H1 (cell line): Measurements from ENCODE around the gene PLA2G4F. TPM values are rescaled to one million over a fixed set of nuclear protein-coding genes. Genes with fewer than 3 reads are reported as not detected.

Experiments used
- BCL11A ChIP-seq, 2 experiments: IDR thresholded peaks; one replicate each; pipeline ENCODE4 v1.6.1; 2011; ENCODE audit warnings: low read depth in 2 of 2, low read length in 2 of 2, mild to moderate bottlenecking in 2 of 2
- EGR1 ChIP-seq: IDR thresholded peaks from 2 replicates; pipeline ENCODE4 v1.6.1; 2011; ENCODE audit warnings: low read depth, low read length, borderline replicate concordance
- GABPA ChIP-seq: IDR thresholded peaks from 2 replicates; pipeline ENCODE4 v1.6.1; 2011; ENCODE audit warnings: mild to moderate bottlenecking, low read length, moderate library complexity, borderline replicate concordance; ENCODE audit not compliant: insufficient read depth
- MAFK ChIP-seq: IDR thresholded peaks from 2 replicates; pipeline ENCODE4 v1.6.1; 2012; ENCODE audit warnings: low read depth, mild to moderate bottlenecking, improper control_type of control experiment, low read length
- POLR2A ChIP-seq, 2 experiments: IDR thresholded peaks; 1 replicate in 1 of 2; 2 replicates in 1 of 2; pipeline ENCODE4 v1.6.1; 2011; ENCODE audit warnings: low read depth in 2 of 2, low read length in 2 of 2, mild to moderate bottlenecking in 2 of 2; ENCODE audit errors: control extremely low read depth in 1 of 2
- RBBP5 ChIP-seq: IDR thresholded peaks from 2 replicates; pipeline ENCODE4 v1.7.1; 2012; ENCODE audit warnings: low read depth, mild to moderate bottlenecking, inconsistent platforms, low read length, moderate library complexity, borderline replicate concordance
- SP2 ChIP-seq: IDR thresholded peaks from 2 replicates; pipeline ENCODE4 v1.6.1; 2012; ENCODE audit warnings: mild to moderate bottlenecking, low read length, inconsistent platforms
- polyA plus RNA-seq, 7 experiments: library from polyadenylated mRNA; depleted of rRNA in 3 of 7; stranded (reverse) in 5 of 7; unstranded in 2 of 7; fragments of >200 nt in 5 of 7; fragments of 200-250 nt in 2 of 7; gene quantifications; 1 replicate in 5 of 7; 2 replicates in 1 of 7; 4 replicates in 1 of 7; pipeline versions ENCODE4 v1.2.1 to v1.2.3, GENCODE V29; 2011 to 2013; ENCODE audit warnings: missing spikeins in 2 of 7, mixed read lengths in 2 of 7
- total RNA-seq: library from RNA; stranded (reverse); fragmentation: NEBNext Ultra II Directional; extraction: Animal tissue kit (Norgen Biotek cat#: 25700); gene quantifications from 2 replicates; pipeline ENCODE4 v1.2.1, GENCODE V29; 2021
- TF ChIP-seq, protein P1 (sequence below): IDR thresholded peaks from 2 replicates; pipeline ENCODE4 v1.6.1; 2011; ENCODE audit warnings: low read depth, mild to moderate bottlenecking, low read length; ENCODE audit not compliant: insufficient read depth
- TF ChIP-seq, protein P2 (sequence below): IDR thresholded peaks from 2 replicates; pipeline ENCODE4 v1.6.1; 2012; ENCODE audit warnings: inconsistent platforms

Gene PLA2G4F
- total and polyA plus RNA-seq, 2 of the 8 experiments (the other 6 are each of a cell fraction or from before 2014, with no cell fraction given) = not detected

DNA sequence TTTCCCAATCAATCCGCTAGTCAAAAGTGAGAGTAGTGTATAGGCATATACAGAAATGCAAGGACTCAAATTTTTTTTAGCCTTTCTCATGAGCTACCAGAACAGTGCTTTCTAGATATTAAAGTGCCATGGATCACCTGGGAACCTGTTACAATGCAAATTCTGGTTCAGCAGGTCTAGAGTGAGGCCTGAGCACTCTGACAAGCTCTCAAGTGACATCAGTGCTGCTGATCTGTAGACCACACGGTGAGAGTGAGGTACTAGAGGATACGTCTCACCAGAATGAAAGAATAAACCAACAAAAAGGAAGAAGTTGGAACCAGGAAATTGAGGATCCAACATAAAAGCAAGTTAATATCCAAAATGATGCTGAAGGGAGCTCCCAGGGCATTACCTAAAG is 46.1 kb downstream of the PLA2G4F start (continued):
- TF ChIP-seq BCL11A (IDR thresholded peaks at IDR 0.05; ENCODE audit: low read depth in 2 of 2, low read length in 2 of 2) = no peak
- TF ChIP-seq GABPA = no peak
- TF ChIP-seq EGR1 = no peak
- no peak for TF ChIP-seq MAFK
- TF ChIP-seq, protein P1, sequence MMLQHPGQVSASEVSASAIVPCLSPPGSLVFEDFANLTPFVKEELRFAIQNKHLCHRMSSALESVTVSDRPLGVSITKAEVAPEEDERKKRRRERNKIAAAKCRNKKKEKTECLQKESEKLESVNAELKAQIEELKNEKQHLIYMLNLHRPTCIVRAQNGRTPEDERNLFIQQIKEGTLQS = no peak
- no peak for TF ChIP-seq SP2
- TF ChIP-seq, protein P2, sequence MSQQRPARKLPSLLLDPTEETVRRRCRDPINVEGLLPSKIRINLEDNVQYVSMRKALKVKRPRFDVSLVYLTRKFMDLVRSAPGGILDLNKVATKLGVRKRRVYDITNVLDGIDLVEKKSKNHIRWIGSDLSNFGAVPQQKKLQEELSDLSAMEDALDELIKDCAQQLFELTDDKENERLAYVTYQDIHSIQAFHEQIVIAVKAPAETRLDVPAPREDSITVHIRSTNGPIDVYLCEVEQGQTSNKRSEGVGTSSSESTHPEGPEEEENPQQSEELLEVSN = no peak
- TF ChIP-seq RBBP5 = no peak
- no peak for TF ChIP-seq POLR2A (IDR thresholded peaks at IDR 0.05; ENCODE audit: control extremely low read depth in 1 of 2, low read depth in 2 of 2, low read length in 2 of 2)
